ENCODE results near the gene ABCC1.

ABCC1 gene

GRCh38 chr16:16017812-16018211, 68.4 kb downstream of the ABCC1 start:
- Histone ChIP-seq H3K27ac (ENCODE audit: low read length) (no peak overlapping the region), H3K4me1 (ENCODE audit: control insufficient read depth, low read depth, low read length) (no peaks in the 10 kb centered on the region), H3K9me3 (ENCODE audit: control insufficient read depth, low read depth, low read length) (no peaks in the 10 kb centered on the region), H3K27me3 (ENCODE audit: control insufficient read depth, insufficient read depth, low read length) (no peaks in the 10 kb centered on the region), H3K9ac (ENCODE audit: low read length) (no peak overlapping the region), H3K36me3 (ENCODE audit: control insufficient read depth, low read depth, low read length) (peaks cover 35% of the 10 kb centered on the region), H3K4me3 (ENCODE audit: low read length) (no peak overlapping the region)

GRCh38 chr16:16018705-16019104, 69.3 kb downstream of the ABCC1 start:
- H3K4me3 ChIP-seq (ENCODE audit: low read length): no peak overlapping the region
- H3K27me3 ChIP-seq (ENCODE audit: control insufficient read depth, insufficient read depth, low read length): no peaks in the 10 kb centered on the region
- H3K4me1 ChIP-seq (ENCODE audit: control insufficient read depth, low read depth, low read length): no peaks in the 10 kb centered on the region
- peaks cover 35% of the 10 kb centered on the region for H3K36me3 ChIP-seq (ENCODE audit: control insufficient read depth, low read depth, low read length)
- H3K9ac ChIP-seq (ENCODE audit: low read length): no peak overlapping the region
- H3K9me3 ChIP-seq (ENCODE audit: control insufficient read depth, low read depth, low read length): no peaks in the 10 kb centered on the region
- H3K27ac ChIP-seq (ENCODE audit: low read length): no peak overlapping the region

- Histone ChIP-seq H3K4me3 (ENCODE audit: low read length) (no peak overlapping the region), H3K36me3 (ENCODE audit: control insufficient read depth, low read depth, low read length) (peaks cover 33% of the 10 kb centered on the region), H3K9me3 (ENCODE audit: control insufficient read depth, low read depth, low read length) (no peaks in the 10 kb centered on the region), H3K27me3 (ENCODE audit: control insufficient read depth, insufficient read depth, low read length) (no peaks in the 10 kb centered on the region), H3K4me1 (ENCODE audit: control insufficient read depth, low read depth, low read length) (no peaks in the 10 kb centered on the region), H3K27ac (ENCODE audit: low read length) (no peak overlapping the region), H3K9ac (ENCODE audit: low read length) (no peak overlapping the region)
These were observed 70.1 kb downstream of the ABCC1 start for GRCh38 chr16:16019488-16019887.

DNA sequence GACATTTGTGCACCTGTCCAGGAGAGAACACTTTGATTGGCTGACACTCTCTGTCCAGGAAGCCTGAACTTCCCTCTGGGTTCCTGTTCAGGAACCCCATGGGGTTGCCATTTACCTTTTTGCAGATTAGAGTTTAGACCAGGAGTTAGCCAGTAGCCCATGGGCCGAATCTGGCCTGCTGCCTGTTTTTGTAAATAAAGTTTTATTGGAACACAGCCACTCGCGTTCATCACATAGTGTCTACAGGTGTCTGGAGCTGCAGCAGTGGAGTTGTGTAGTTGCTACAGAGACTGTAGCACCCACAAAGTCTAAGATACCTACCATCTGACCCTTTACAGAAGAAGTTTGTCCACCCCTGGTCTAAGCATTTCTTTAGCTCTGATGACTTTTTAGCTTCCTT, 70.9 kb downstream of the ABCC1 start:
- Histone ChIP-seq H3K4me1 (ENCODE audit: control insufficient read depth, low read depth, low read length) (no peaks in the 10 kb centered on the region), H3K27me3 (ENCODE audit: control insufficient read depth, insufficient read depth, low read length) (no peaks in the 10 kb centered on the region), H3K9ac (ENCODE audit: low read length) (no peak overlapping the region), H3K4me3 (ENCODE audit: low read length) (no peak overlapping the region), H3K27ac (ENCODE audit: low read length) (no peak overlapping the region), H3K36me3 (ENCODE audit: control insufficient read depth, low read depth, low read length) (peaks cover 29% of the 10 kb centered on the region), H3K9me3 (ENCODE audit: control insufficient read depth, low read depth, low read length) (no peaks in the 10 kb centered on the region)

- Histone ChIP-seq H3K27me3 (ENCODE audit: control insufficient read depth, insufficient read depth, low read length) (no peaks in the 10 kb centered on the region), H3K27ac (ENCODE audit: low read length) (no peak overlapping the region), H3K36me3 (ENCODE audit: control insufficient read depth, low read depth, low read length) (peaks cover 24% of the 10 kb centered on the region), H3K9ac (ENCODE audit: low read length) (no peak overlapping the region), H3K4me3 (ENCODE audit: low read length) (no peak overlapping the region), H3K4me1 (ENCODE audit: control insufficient read depth, low read depth, low read length) (no peaks in the 10 kb centered on the region), H3K9me3 (ENCODE audit: control insufficient read depth, low read depth, low read length) (no peaks in the 10 kb centered on the region)
These were observed 71.6 kb downstream of the ABCC1 start for GRCh38 chr16:16021020-16021419.

- no peak overlapping the region for H3K27ac ChIP-seq (ENCODE audit: low read length)
- H3K9ac ChIP-seq (ENCODE audit: low read length): no peak overlapping the region
- no peaks in the 10 kb centered on the region for H3K4me1 ChIP-seq (ENCODE audit: control insufficient read depth, low read depth, low read length)
- H3K4me3 ChIP-seq (ENCODE audit: low read length): no peak overlapping the region
- H3K36me3 ChIP-seq (ENCODE audit: control insufficient read depth, low read depth, low read length): peaks cover 19% of the 10 kb centered on the region
- no peaks in the 10 kb centered on the region for H3K27me3 ChIP-seq (ENCODE audit: control insufficient read depth, insufficient read depth, low read length)
- H3K9me3 ChIP-seq (ENCODE audit: control insufficient read depth, low read depth, low read length): no peaks in the 10 kb centered on the region
These were observed 72.2 kb downstream of the ABCC1 start for GRCh38 chr16:16021646-16021987.

DNA sequence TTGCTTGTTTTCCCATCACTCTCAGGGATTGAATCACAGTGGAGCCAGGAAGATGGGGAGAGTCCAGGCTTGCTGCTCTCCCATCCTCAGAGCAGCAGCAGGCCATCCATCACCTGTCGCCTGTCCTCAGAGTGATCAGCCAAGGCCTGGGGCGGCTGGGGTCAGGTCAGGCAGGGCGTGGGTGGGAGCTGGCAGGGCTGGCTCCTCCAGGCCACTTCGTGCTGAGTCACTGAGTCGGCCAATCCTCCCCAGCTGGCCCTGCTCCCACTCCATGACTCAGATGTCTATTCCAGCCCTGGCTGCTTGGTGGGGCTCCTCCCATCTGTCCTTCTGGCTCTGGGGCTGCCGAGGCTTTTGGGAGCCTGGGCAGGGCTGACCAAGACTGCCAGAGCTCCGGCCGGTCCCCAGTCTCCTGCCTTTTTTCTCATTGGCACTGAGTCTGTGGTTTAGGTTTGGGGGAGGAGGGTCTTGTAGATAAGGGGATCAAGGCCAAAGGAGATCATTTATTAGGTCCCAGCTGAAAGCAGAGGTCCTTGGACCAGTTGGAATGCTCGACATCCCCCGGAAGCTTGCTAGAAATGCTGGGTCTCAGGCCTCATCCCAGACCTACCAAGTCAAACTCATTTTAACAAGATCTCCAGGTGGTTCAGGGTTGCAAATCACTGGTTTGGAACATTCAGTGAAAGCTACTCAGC, 72.7 kb downstream of the ABCC1 start:
- Histone ChIP-seq H3K27me3 (ENCODE audit: control insufficient read depth, insufficient read depth, low read length) (no peaks in the 10 kb centered on the region), H3K4me3 (ENCODE audit: low read length) (no peak overlapping the region), H3K4me1 (ENCODE audit: control insufficient read depth, low read depth, low read length) (no peaks in the 10 kb centered on the region), H3K9ac (ENCODE audit: low read length) (no peak overlapping the region), H3K27ac (ENCODE audit: low read length) (no peak overlapping the region), H3K36me3 (ENCODE audit: control insufficient read depth, low read depth, low read length) (peaks cover 18% of the 10 kb centered on the region), H3K9me3 (ENCODE audit: control insufficient read depth, low read depth, low read length) (no peaks in the 10 kb centered on the region)

DNA sequence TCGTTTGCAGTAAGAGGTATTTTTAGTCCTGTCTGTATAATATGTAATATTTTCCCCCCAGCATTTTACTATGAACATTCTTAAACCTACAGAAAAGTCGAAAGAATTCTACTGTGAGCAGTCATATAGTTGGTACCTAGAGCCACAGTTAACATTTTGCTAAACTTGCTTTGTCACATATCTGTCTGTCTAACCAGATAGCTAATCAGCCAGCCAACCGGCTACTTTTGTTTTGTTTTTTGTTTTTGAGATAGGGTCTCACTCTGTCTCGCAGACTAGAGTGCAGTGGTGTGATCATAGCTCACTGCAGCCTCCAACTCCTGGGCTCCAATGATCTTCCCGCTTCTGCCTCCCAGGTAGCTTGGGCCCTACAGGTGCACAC, 73.3 kb downstream of the ABCC1 start:
- peaks cover 16% of the 10 kb centered on the region for H3K36me3 ChIP-seq (ENCODE audit: control insufficient read depth, low read depth, low read length)
- no peaks in the 10 kb centered on the region for H3K27me3 ChIP-seq (ENCODE audit: control insufficient read depth, insufficient read depth, low read length)
- no peak overlapping the region for H3K9ac ChIP-seq (ENCODE audit: low read length)
- no peak overlapping the region for H3K27ac ChIP-seq (ENCODE audit: low read length)
- H3K4me3 ChIP-seq (ENCODE audit: low read length): no peak overlapping the region
- H3K4me1 ChIP-seq (ENCODE audit: control insufficient read depth, low read depth, low read length): no peaks in the 10 kb centered on the region
- no peaks in the 10 kb centered on the region for H3K9me3 ChIP-seq (ENCODE audit: control insufficient read depth, low read depth, low read length)

- H3K4me1 ChIP-seq (ENCODE audit: control insufficient read depth, low read depth, low read length): no peaks in the 10 kb centered on the region
These were observed 76.0 kb downstream of the ABCC1 start for GRCh38 chr16:16025214-16025968.

DNA sequence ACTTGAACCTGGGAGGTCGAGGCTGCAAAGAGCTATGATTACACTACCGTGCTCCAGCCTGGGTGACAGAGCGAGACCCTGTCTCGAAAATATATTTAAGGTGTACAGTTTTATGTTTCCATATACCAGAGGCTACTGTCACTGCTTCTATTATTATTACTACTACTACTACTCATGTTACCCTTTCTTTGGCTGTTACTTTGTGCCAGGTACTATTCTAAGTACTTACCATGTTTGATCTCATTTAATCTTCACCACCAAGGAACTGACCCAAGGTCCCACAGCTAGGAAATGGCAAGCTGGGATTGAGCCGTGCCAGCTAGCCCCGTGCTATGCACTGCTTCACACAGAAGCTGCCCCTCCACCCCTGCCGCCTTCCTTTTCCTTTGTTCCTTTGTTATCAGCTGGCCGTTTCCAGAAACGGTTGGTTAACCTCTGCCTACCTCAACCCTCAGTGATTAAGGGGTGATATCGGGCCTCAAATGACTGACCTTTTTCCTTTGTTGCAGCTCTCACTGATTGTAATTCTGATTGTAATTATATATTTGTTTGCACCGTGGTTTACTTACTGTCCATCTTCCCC, 78.4 kb downstream of the ABCC1 start:
- H3K9ac ChIP-seq (ENCODE audit: low read length): no peak overlapping the region
- H3K36me3 ChIP-seq (ENCODE audit: control insufficient read depth, low read depth, low read length): peaks cover 2% of the 10 kb centered on the region
- no peak overlapping the region for H3K4me3 ChIP-seq (ENCODE audit: low read length)
- no peaks in the 10 kb centered on the region for H3K27me3 ChIP-seq (ENCODE audit: control insufficient read depth, insufficient read depth, low read length)
- H3K9me3 ChIP-seq (ENCODE audit: control insufficient read depth, low read depth, low read length): no peaks in the 10 kb centered on the region
- H3K4me1 ChIP-seq (ENCODE audit: control insufficient read depth, low read depth, low read length): no peaks in the 10 kb centered on the region
- no peak overlapping the region for H3K27ac ChIP-seq (ENCODE audit: low read length)

More at GRCh38 chr16:16025214-16025968, 76.0 kb downstream of the ABCC1 start:
- Histone ChIP-seq H3K9me3 (ENCODE audit: control insufficient read depth, low read depth, low read length) (no peaks in the 10 kb centered on the region), H3K36me3 (ENCODE audit: control insufficient read depth, low read depth, low read length) (peaks cover 9% of the 10 kb centered on the region), H3K9ac (ENCODE audit: low read length) (no peak overlapping the region), H3K4me3 (ENCODE audit: low read length) (no peak overlapping the region), H3K27ac (ENCODE audit: low read length) (no peak overlapping the region), H3K27me3 (ENCODE audit: control insufficient read depth, insufficient read depth, low read length) (no peaks in the 10 kb centered on the region)

DNA sequence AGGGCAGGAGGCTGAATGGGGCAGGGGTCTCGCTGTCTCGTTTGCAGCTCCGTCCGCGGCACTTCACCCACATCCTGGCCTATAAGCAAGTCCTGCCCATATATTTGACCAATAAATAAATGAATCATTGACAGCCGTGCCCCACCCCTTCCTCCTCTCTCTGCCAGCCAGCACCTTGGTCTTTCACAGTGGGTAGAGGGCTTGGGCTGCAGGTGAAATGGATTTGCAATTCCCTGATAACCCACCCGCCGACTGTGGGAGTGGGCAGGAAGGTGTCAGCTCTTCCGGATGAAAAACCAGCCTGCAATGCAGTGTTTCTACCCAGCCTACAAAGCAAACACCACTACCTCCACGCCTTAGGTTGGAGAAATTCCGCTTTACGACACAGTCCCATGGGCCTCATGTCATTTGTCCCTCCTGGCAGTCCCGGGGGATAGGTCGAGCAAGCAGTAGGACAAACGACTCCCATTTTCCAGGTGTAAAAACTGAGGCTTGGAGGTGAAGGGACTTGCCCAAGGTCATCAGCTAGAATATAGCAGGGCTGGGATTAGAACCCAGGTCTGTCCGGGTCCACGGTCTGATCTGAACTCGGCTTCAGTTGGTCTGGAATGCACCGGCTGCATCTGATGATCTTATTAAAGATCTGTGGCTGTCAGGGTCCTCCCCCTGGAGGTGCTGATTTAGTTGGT, 79.0 kb downstream of the ABCC1 start:
- H3K36me3 ChIP-seq (ENCODE audit: control insufficient read depth, low read depth, low read length): peaks cover 2% of the 10 kb centered on the region
- H3K4me3 ChIP-seq (ENCODE audit: low read length): no peak overlapping the region
- H3K27me3 ChIP-seq (ENCODE audit: control insufficient read depth, insufficient read depth, low read length): no peaks in the 10 kb centered on the region
- H3K4me1 ChIP-seq (ENCODE audit: control insufficient read depth, low read depth, low read length): no peaks in the 10 kb centered on the region
- H3K9me3 ChIP-seq (ENCODE audit: control insufficient read depth, low read depth, low read length): no peaks in the 10 kb centered on the region
- H3K27ac ChIP-seq (ENCODE audit: low read length): no peak overlapping the region
- H3K9ac ChIP-seq (ENCODE audit: low read length): no peak overlapping the region
